HG03025 (cell line): Measurements from ENCODE around the gene NMBR.
"Not testable (repeated sequence)": the region's sequence is repeated elsewhere in the genome, so short reads cannot be mapped to it uniquely, and the experiment has no call there.

Source experiments
- ATAC-seq: cut with Tn5 transposase; IDR thresholded peaks from one replicate; pipeline ENCODE4 v1.9.1; 2021; ENCODE audit warnings: mild to moderate bottlenecking, moderate library complexity; ENCODE audit not compliant: unreplicated experiment, low FRiP score

Gene NMBR

DNA sequence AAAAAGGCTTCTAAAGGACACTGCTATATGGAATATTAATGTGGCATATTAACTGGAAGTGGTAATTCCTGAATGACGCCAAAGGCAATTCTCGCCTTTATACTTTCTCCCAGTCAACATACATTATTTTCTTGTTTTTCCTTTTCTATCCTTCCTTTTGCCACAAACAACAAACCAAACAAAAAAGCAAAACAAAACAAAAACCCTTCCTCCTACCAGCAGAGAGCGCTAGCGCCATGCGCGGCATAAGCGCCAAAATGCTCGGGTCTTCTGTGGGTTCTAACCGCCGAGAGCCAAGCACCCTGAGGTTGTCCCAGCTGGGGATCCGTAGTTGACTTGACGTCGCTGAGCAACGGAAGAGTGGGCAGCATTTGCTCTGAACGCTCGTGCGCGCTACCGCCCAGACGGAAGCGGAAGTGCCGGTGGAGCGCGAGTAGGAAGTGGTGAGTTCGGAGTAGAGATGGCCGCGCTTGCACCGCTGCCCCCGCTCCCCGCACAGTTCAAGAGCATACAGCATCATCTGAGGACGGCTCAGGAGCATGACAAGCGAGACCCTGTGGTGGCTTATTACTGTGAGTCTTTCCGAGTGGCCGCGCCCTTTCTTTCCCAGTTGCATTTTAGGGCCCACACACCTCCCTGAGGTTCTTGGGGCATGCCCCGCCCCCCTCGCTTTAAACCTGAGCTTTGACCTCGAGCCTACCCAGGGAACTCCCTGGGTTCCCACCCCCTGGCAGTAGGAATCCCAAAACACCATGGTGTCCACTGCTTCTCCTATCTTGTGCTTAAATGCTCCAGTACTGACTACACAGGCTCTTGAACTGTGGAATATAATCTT lies at the start of gene NMBR, which contains the start of gene VTA1:
Gene NMBR (minus strand): TSS at position 295 of the 835 bp plus-strand sequence. CDS start 58,464 bp downstream, outside the sequence.
Gene VTA1 (plus strand): TSS at position 436 of the 835 bp plus-strand sequence. CDS start 25 bp downstream, at position 461.
- ATAC-seq, result peak; percentile 100

DNA sequence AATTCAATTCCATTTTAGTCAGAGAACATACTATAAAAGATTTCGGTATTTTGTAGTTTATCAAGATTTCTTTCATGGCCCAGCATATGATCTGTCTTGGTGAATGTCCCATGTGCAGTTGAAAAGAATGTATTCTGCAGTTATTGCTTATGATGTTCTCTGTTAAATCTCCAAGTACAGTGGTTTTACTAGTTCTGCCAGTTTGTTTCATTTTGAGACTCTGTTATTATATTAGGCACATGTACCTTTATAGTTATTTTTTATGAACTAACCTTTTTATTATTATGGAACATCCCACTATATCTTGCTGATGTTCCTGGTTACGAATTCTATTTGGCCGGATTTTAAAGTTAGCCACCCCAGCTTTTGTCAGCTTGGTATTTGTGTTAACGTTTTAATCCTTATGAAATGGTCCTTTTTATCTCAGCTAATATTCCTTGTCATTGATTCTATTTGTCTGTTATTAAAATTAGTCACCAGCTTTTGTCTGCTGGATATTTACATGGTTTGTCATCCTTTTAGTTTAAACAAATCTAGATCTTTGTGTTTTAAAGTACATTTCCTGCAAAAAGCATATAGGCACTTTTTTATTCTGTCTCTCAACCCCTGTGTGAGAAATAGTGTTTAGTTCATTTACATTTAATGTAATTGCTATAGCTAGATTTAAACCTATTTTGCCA lies 49.1 kb upstream of the NMBR start:
- ATAC-seq, result no peak

DNA sequence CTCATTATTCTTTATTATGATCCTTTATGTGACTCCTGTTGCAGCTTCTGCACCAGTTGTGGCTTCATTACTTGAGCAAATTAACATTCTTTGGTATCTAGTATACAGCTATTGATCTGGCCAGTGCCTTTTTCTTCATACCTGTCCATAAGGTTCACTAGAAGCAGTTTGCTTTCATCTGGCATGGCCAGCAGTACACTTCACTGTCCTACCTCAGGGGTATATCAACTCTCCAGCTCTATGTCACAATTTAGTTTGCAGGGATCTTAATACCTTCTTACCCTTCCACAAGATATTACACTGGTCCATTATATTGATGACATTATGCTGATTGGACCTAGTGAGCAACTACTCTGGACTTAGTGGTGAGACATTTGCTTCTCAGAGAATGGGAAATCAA lies 46.7 kb upstream of the NMBR start:
- ATAC-seq, result no peak

DNA sequence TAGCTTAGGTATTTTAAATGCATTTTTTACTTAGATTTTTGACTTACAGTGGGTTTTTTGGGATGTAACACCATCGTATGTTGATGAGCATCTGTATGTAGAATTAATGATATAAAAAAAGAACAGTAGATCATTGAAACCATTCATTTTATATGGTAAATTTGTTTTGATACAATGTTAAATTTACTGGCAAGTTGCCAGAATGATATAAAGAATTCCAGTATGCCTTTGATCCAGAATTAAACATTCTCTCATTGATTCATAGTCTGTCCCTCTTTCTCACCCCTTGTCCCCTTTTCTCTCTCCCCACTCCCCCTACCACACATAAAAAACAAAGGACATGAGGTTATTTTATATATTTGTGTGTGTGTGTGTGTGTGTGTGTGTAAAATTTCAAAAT lies 45.4 kb upstream of the NMBR start:
- no peak for ATAC-seq

DNA sequence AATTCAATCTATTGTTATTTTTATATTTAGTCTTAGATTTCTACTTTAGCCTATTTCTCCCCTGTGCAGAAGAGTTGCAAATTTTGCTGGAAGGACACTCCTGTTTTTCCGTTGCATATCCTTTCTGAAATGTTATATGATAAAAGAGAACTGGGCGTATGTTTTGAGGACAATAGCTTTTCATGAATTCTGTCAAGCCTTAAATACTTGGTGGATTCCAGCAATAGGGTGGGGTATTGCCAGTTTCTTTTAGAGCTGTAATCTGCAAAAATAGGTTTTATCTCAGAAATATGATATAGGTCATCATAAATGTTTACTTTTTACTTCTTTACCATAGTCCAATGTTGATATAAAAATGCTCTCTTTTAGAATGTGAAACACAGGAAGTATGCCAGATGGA lies 42.1 kb upstream of the NMBR start:
- ATAC-seq, result no peak

DNA sequence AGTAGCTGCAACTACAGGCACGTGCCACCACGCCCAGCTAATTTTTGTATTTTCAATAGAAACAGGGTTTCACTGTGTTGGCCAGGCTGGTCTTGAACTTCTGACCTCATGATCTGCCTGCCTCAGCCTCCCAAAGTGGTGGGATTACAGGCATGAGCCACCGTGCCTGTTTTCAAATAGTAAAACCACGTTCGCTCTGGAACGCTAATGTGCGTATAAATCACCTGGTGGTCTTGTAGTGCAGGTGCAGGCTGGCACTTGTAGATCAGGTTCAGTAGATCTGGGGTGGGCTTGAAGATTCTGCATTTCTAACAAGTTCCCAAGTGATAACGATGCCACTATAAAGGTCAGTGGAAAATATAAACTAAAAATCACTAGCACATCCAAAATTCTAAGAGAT lies 41.4 kb upstream of the NMBR start:
- ATAC-seq, result not testable (repeated sequence)

DNA sequence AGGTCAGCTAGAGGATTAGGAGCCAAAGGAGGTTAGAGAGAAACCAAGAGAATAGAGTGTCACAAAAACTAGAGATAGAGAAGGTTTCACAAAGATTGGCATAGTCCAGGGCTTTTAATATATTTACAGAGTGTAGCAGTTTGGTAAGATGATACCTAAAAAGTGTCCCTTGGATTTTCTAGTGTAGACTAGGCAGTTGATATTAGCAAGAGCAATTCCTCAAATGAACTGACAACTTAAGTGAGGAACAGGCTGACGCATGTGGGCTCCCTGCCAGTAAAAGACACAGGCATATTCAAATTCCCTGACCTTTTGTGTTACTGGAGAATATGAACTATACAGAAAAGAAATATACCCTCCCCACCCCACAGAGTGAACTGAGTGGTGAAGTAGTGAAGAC lies 40.3 kb upstream of the NMBR start:
- no peak for ATAC-seq

DNA sequence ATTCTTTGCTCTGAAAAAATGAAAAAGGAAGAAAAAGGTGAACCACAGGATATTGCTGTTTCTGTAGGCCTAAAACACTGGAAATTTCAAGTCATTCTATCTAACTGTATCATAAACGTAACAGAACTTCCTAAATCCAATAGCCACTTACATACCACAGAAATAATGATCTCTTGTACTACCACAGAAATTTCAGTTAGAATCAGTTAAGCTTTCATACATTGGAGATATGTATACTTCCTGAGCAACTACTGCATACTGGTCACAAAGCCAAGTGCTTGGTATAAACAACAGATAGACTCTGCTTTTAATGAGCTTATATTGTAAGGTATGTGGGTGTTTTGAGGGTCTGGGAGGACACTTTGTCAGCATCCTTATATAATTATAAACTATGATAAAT lies 38.7 kb upstream of the NMBR start:
- no peak for ATAC-seq

DNA sequence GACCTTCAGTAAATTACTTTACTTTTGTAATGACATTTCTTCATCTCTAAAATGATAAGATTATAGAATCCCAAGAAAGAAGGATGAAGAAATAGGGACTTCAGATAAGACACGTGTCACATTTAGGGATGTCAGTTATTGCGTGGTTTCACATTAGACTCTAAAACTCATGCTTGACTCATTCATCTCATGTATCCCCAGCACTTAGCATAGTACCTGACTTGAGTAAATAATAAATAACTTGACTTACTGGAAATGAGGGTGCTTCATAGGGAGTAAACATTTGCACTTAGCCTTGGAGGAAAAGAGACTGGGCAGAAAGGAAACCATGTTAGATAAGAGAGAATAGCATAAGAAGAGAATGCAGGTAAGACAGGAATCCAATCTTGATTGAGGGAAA lies 37.4 kb upstream of the NMBR start:
- ATAC-seq, result no peak

DNA sequence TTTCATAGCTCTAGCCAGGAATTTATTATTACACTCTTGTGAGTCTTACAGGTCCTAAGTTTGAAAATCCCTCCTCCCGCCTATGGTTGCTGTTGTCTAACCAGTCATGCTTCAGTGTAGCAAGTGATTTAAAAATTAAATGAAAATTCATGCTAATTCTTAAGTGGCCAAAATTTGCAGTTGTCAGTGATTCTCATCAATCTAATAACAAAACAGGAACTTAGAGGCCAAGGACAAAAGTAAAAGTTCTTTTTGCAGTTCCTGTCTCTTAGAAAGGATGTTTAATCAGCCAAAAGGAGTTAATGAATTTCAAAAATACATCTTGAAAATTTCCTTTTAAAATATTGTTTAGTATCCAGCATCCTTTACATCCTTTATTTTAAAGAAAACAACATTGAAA lies 36.4 kb upstream of the NMBR start:
- ATAC-seq, result no peak

DNA sequence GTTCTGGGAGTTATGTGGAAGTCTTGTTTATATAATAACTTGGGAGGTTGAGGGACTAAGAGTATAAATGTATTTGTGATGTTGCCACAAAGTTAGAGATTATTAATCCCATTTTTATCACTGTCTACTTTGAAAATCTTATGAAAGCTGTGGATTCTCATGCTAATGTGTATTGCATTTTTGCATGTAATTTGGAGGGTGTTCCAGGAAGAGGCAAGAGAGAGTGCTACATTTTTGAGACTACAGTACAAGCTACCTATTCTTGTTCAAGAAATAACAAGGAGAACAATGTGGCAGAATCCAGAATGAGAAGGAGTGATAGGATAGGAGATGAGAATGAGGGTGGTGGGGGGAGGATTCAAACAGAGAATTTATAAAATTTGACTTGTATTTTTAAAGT lies 35.1 kb upstream of the NMBR start:
- no peak for ATAC-seq

DNA sequence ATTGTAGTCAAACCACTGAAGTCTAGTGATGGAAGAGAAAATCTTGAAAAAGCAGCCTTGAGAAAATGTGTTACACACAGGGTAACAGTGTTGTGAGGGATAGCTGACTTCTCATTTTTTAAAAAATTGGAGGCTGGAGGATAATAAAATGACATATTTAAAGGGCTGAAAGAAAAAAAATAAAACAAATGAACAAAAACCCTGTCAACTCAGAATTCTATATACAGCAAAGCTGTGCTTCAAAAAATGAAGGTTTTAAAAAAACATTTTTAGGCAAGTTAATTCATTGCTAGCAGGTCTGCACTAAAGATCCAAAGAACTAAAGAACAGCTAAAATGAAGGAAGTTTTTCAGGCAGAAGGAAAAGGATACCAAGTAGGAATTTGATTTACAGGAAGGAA lies 31.2 kb upstream of the NMBR start:
- ATAC-seq, result no peak

DNA sequence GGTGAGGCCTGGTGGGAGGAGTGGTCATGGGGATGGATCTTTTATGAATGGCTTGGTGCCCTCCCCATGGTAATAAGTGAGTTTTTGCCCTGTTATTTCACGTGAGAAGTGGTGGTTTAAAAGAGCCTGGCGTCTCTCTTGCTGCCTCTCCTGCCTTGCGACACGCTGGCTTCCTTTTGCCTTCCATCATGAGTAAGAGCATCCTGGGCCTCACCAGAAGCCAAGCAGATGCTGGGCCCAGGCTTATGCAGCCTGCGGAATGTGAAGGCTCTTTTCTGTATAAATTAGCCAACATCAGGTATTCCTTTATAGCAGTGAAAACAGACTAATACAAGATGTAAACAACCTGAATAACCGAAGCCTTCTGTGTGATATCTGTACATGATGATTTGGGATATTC lies 27.8 kb upstream of the NMBR start:
- ATAC-seq, result no peak

DNA sequence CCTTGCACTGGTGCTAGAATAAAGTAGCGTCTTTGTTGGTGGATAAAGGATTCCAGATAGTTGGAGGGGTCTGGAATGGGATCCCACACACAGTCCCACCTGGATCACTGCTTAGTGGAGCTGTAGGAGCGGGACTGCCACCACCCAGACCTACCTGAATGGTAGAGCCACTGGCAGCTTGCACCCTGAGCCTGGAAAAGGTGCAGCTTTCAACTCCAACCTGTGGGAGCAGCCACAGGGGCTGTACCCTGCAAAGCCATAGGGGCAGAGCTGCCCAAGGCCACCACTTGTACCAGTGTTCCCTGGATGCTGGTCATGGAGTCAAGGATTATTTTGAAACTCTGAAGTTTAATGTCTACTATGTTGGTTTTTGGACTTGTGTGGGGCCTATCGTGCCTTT lies 27.1 kb upstream of the NMBR start:
- ATAC-seq, result no peak

DNA sequence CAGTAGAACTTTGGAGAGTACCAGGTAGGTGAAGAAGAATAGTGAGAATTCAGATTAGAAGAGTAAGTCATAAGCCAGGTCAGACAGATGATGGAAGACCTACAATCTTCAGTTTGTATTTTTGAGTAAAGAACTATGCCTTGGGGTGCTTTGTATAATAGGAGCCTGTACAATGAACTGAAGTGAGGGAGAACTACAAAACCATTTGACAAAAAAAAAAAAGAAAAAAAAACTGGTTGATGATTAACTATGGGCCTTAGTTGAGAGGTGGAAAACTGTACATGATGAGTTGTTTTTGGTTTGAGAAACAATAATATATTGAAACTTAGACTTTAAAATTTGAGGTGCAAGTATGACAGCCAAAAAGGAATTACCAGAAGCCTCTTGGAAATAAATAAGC lies 25.8 kb upstream of the NMBR start:
- no peak for ATAC-seq

DNA sequence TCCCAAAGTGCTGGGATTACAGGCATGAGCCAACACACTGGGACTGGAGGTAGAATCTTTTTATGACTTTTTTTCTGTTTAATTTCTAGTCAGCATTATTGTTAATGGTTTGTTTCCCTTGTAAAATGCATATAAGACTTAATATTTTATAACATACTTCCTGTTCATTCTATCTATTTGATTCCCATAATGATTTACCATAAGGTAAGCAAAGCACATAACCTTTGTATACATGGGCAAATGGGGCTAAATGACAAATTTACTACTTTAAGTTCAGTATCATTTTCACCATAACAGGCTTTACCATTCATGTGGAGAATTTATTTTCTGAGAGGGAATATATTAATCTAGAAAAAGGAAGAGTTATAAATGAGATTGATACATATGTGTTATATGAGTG lies 24.4 kb upstream of the NMBR start:
- no peak for ATAC-seq

DNA sequence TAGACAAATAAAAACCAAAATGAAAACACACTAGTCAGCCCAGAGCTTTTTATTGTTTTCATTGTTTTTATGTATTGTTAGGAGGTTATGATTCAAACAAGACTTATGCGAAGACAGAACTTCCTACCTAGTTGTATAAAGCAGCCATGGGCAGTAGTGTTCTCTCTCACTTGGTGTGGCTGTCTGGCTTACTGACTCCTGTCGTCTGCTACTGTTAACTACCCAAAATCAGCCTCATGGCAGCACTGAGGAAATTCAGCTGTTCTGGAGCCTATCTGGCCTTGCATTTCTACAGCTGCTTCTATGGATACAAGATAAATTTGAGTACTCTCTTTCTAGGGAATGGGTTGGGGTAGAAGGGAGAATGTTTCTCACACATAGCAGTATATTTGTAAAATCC lies 20.6 kb upstream of the NMBR start:
- ATAC-seq, result no peak

DNA sequence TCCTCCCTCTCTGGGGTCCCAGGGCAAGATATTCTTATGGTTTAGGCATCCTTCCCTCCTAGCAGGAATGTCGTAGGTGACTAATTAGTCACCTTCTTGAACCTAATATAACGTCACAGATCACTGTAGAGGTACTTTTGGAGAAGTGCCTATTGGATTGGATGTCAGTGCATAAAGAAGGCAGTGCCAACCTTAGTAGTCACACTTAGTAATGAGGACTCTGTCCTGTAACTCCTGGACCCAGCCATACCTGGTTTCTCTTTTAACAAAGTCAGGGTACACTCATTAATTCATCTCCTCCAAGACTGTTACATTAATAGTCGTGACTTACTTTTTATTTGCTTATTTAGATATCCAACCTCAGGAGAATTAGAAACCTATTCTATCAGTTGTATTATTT lies 20.1 kb upstream of the NMBR start:
- ATAC-seq, result no peak

DNA sequence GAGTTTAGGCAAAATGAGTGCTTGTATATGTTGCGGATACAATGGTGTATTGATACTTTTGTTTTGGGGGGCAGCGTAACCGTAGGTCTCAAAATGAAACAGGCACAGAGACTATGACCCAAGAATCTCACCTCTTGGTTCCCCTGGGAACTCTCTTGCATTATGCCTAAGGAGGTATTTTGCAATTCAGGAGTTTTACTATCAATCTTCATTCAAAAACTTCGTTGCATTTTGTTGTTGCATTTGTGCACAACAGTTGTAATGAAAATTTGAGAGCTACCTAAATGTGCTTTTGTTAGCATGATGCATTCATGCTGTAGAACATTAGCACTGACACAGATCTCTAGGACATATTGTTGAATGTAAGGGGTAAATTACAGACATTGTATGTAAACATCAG lies 18.3 kb upstream of the NMBR start:
- no peak for ATAC-seq

DNA sequence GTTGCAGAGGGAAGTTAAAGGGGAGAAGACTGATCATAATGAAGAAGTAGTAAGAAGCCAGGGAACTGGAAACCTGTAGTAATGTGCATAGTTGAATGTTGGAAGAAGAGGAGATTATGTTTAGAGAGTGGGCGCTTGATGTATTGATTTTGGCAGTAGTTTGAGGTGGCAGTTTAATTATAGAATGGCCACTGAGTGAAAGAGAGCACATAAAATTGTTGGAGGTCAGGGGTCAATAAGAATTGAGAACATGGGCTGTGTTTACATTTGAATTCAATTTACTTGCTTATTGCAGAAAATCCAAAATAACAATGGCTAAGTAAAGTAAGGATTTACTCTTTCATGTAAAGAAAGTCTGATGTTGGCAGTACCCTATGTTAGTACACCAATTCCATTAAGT lies 15.9 kb upstream of the NMBR start:
- ATAC-seq, result no peak

DNA sequence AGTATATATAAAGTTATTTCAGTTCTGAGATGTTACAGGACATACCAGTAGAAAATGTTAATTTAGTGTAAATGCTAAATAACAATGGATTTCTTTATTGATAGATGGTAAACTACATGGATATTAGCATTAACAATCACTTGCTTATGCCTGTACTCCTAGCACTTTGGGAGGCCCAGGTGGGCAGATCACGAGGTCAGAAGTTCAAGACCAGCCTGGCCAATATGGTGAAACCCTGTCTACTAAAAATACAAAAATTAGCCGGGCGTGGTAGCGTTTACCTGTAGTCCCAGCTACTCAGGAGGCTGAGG lies 9.8 kb upstream of the NMBR start:
- ATAC-seq, result not testable (repeated sequence)
